ENCODE results near the gene PIM1. TPM values are rescaled to one million over a fixed set of nuclear protein-coding genes. Genes with fewer than 3 reads are reported as not detected.

Gene PIM1
- total and polyA plus RNA-seq, 9 of the 15 experiments (the other 6 are each of a cell fraction or from before 2014, with no cell fraction given) = 19.0 to 789 (median 212) TPM

DNA sequence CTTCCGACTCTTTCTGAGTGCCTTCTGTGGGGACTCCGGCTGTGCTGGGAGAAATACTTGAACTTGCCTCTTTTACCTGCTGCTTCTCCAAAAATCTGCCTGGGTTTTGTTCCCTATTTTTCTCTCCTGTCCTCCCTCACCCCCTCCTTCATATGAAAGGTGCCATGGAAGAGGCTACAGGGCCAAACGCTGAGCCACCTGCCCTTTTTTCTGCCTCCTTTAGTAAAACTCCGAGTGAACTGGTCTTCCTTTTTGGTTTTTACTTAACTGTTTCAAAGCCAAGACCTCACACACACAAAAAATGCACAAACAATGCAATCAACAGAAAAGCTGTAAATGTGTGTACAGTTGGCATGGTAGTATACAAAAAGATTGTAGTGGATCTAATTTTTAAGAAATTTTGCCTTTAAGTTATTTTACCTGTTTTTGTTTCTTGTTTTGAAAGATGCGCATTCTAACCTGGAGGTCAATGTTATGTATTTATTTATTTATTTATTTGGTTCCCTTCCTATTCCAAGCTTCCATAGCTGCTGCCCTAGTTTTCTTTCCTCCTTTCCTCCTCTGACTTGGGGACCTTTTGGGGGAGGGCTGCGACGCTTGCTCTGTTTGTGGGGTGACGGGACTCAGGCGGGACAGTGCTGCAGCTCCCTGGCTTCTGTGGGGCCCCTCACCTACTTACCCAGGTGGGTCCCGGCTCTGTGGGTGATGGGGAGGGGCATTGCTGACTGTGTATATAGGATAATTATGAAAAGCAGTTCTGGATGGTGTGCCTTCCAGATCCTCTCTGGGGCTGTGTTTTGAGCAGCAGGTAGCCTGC, 4.8 kb downstream of the PIM1 start (continued):
- TF ChIP-seq, protein P1, sequence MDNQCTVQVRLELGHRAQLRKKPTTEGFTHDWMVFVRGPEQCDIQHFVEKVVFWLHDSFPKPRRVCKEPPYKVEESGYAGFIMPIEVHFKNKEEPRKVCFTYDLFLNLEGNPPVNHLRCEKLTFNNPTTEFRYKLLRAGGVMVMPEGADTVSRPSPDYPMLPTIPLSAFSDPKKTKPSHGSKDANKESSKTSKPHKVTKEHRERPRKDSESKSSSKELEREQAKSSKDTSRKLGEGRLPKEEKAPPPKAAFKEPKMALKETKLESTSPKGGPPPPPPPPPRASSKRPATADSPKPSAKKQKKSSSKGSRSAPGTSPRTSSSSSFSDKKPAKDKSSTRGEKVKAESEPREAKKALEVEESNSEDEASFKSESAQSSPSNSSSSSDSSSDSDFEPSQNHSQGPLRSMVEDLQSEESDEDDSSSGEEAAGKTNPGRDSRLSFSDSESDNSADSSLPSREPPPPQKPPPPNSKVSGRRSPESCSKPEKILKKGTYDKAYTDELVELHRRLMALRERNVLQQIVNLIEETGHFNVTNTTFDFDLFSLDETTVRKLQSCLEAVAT (IDR thresholded peaks at IDR 0.05) = peak; percentile 91 to 96
- peak; percentile 34 for TF ChIP-seq TEAD4 (IDR thresholded peaks at IDR 0.05; ENCODE audit: low read length)
- no peak for TF ChIP-seq TEAD4 (CRISPR knock-in tag; IDR thresholded peaks at IDR 0.05; ENCODE audit: borderline replicate concordance)
- TF ChIP-seq ZFP1 (CRISPR knock-in tag; IDR thresholded peaks at IDR 0.05) = no peak; the same call in 1 of the 2 replicates
- no peak for TF ChIP-seq ZNF354B (CRISPR knock-in tag; IDR thresholded peaks at IDR 0.05)
- TF ChIP-seq, protein P2, sequence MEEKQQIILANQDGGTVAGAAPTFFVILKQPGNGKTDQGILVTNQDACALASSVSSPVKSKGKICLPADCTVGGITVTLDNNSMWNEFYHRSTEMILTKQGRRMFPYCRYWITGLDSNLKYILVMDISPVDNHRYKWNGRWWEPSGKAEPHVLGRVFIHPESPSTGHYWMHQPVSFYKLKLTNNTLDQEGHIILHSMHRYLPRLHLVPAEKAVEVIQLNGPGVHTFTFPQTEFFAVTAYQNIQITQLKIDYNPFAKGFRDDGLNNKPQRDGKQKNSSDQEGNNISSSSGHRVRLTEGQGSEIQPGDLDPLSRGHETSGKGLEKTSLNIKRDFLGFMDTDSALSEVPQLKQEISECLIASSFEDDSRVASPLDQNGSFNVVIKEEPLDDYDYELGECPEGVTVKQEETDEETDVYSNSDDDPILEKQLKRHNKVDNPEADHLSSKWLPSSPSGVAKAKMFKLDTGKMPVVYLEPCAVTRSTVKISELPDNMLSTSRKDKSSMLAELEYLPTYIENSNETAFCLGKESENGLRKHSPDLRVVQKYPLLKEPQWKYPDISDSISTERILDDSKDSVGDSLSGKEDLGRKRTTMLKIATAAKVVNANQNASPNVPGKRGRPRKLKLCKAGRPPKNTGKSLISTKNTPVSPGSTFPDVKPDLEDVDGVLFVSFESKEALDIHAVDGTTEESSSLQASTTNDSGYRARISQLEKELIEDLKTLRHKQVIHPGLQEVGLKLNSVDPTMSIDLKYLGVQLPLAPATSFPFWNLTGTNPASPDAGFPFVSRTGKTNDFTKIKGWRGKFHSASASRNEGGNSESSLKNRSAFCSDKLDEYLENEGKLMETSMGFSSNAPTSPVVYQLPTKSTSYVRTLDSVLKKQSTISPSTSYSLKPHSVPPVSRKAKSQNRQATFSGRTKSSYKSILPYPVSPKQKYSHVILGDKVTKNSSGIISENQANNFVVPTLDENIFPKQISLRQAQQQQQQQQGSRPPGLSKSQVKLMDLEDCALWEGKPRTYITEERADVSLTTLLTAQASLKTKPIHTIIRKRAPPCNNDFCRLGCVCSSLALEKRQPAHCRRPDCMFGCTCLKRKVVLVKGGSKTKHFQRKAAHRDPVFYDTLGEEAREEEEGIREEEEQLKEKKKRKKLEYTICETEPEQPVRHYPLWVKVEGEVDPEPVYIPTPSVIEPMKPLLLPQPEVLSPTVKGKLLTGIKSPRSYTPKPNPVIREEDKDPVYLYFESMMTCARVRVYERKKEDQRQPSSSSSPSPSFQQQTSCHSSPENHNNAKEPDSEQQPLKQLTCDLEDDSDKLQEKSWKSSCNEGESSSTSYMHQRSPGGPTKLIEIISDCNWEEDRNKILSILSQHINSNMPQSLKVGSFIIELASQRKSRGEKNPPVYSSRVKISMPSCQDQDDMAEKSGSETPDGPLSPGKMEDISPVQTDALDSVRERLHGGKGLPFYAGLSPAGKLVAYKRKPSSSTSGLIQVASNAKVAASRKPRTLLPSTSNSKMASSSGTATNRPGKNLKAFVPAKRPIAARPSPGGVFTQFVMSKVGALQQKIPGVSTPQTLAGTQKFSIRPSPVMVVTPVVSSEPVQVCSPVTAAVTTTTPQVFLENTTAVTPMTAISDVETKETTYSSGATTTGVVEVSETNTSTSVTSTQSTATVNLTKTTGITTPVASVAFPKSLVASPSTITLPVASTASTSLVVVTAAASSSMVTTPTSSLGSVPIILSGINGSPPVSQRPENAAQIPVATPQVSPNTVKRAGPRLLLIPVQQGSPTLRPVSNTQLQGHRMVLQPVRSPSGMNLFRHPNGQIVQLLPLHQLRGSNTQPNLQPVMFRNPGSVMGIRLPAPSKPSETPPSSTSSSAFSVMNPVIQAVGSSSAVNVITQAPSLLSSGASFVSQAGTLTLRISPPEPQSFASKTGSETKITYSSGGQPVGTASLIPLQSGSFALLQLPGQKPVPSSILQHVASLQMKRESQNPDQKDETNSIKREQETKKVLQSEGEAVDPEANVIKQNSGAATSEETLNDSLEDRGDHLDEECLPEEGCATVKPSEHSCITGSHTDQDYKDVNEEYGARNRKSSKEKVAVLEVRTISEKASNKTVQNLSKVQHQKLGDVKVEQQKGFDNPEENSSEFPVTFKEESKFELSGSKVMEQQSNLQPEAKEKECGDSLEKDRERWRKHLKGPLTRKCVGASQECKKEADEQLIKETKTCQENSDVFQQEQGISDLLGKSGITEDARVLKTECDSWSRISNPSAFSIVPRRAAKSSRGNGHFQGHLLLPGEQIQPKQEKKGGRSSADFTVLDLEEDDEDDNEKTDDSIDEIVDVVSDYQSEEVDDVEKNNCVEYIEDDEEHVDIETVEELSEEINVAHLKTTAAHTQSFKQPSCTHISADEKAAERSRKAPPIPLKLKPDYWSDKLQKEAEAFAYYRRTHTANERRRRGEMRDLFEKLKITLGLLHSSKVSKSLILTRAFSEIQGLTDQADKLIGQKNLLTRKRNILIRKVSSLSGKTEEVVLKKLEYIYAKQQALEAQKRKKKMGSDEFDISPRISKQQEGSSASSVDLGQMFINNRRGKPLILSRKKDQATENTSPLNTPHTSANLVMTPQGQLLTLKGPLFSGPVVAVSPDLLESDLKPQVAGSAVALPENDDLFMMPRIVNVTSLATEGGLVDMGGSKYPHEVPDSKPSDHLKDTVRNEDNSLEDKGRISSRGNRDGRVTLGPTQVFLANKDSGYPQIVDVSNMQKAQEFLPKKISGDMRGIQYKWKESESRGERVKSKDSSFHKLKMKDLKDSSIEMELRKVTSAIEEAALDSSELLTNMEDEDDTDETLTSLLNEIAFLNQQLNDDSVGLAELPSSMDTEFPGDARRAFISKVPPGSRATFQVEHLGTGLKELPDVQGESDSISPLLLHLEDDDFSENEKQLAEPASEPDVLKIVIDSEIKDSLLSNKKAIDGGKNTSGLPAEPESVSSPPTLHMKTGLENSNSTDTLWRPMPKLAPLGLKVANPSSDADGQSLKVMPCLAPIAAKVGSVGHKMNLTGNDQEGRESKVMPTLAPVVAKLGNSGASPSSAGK (IDR thresholded peaks at IDR 0.05) = no peak
- peak; percentile 66; the same call in 1 of the 2 replicates for TF ChIP-seq LARP7 (IDR thresholded peaks at IDR 0.05)
- no peak for TF ChIP-seq TARDBP (IDR thresholded peaks at IDR 0.05)
- no peak for TF ChIP-seq ETV5 (CRISPR knock-in tag; IDR thresholded peaks at IDR 0.05; ENCODE audit: low read depth)
- TF ChIP-seq TAF7 (tag; IDR thresholded peaks at IDR 0.05) = no peak; the same call in 1 of the 2 replicates
- no peak for TF ChIP-seq ZNF668 (CRISPR knock-in tag; IDR thresholded peaks at IDR 0.05)
- no peak for TF ChIP-seq GABPB2 (CRISPR knock-in tag; conservative IDR thresholded peaks at IDR 0.05)
- TF ChIP-seq, protein P3, sequence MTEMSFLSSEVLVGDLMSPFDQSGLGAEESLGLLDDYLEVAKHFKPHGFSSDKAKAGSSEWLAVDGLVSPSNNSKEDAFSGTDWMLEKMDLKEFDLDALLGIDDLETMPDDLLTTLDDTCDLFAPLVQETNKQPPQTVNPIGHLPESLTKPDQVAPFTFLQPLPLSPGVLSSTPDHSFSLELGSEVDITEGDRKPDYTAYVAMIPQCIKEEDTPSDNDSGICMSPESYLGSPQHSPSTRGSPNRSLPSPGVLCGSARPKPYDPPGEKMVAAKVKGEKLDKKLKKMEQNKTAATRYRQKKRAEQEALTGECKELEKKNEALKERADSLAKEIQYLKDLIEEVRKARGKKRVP (CRISPR knock-in tag; IDR thresholded peaks at IDR 0.05) = no peak
- no peak for TF ChIP-seq ZKSCAN3 (CRISPR knock-in tag; IDR thresholded peaks at IDR 0.05)
